A549 (cell line): Measurements from ENCODE around the gene ANKRD27. TPM values are rescaled to one million over a fixed set of nuclear protein-coding genes. Genes with fewer than 3 reads are reported as not detected.

ENCODE experiments used
- ATAC-seq, 2 experiments: fragments of 200-7000 bp in 1 of 2; fragments of >200 bp in 1 of 2; cut with Nextera tagmentation in 1 of 2; cut with Tn5 transposase in 1 of 2; 3 replicates each; pipeline versions ENCODE4 v1.8.0 to v1.9.1; 2018 to 2020; ENCODE audit warnings: mild to moderate bottlenecking in 1 of 2, moderate library complexity in 1 of 2
- CTCF ChIA-PET: fragments of 300-600 bp; sonication (Branson Sonifier 250); formaldehyde crosslinking; extraction: SDS; loops from one replicate; lab custom pipeline; 2021; ENCODE audit warnings: antibody characterized with exemption, inconsistent platforms; lab: Yijun Ruan, JAX
- POLR2A ChIA-PET: fragments of 350-600 bp; formaldehyde crosslinking; extraction: SDS; loops from one replicate; lab custom pipeline; 2021; ENCODE audit warnings: antibody characterized with exemption, inconsistent platforms; lab: Yijun Ruan, JAX
- DNase-seq, 2 experiments: peaks; one replicate each; pipeline versions ENCODE4 v3.0.0 to v3.0.0-alpha.2; 2011 to 2016; ENCODE audit warnings: low read depth in 1 of 2, low spot score in 1 of 2
- FAIRE-seq: peaks from 2 replicates; lab custom pipeline; 2011; peaks lifted over from hg19 to GRCh38; lab: Jason Lieb, UNC
- H3K27ac ChIP-seq, 2 experiments: fragments of >200 bp; sonication (Bioruptor Twin); formaldehyde crosslinking; 3 replicates each; pipeline ENCODE4 v1.5.1; 2016 to 2017
- H3K4me1 ChIP-seq: fragments of >200 bp; sonication (Bioruptor Twin); formaldehyde crosslinking; 3 replicates; pipeline ENCODE4 v1.6.1; 2016
- H3K4me2 ChIP-seq: fragments of >200 bp; sonication (Bioruptor Twin); formaldehyde crosslinking; 3 replicates; pipeline ENCODE4 v1.6.1; 2016
- H3K4me3 ChIP-seq: fragments of >200 bp; sonication (Bioruptor Twin); formaldehyde crosslinking; 3 replicates; pipeline ENCODE4 v1.5.1; 2016
- H3K9me3 ChIP-seq: fragments of >200 bp; sonication (Bioruptor Twin); formaldehyde crosslinking; 3 replicates; pipeline ENCODE4 v1.6.1; 2016
- CBX8 ChIP-seq: fragments of 200-600 bp; sonication (generic); IDR thresholded peaks from 2 replicates; pipeline ENCODE4 v1.6.1; 2016
- CHD4 ChIP-seq: fragments of 200-600 bp; sonication (generic); IDR thresholded peaks from 2 replicates; pipeline ENCODE4 v1.6.1; 2016; ENCODE audit warnings: antibody characterized with exemption, mild to moderate bottlenecking, borderline replicate concordance
- EHMT2 ChIP-seq: fragments of 200-600 bp; sonication (generic); IDR thresholded peaks from 2 replicates; pipeline ENCODE4 v1.6.1; 2016; ENCODE audit warnings: antibody characterized with exemption, low read depth, mild to moderate bottlenecking, moderate library complexity
- FOSB ChIP-seq: fragments of 250-450 bp; sonication (Bioruptor Pico); IDR thresholded peaks from 2 replicates; pipeline ENCODE4 v1.5.0; 2020; ENCODE audit warnings: mild to moderate bottlenecking, moderate library complexity
- FOXS1 ChIP-seq: fragments of 250-450 bp; sonication (Bioruptor Pico); IDR thresholded peaks from 2 replicates; pipeline ENCODE4 v1.5.0; 2020; ENCODE audit warnings: mild to moderate bottlenecking, moderate library complexity
- GATA3 ChIP-seq: IDR thresholded peaks from 2 replicates; pipeline ENCODE4 v1.6.1; 2012; ENCODE audit warnings: borderline replicate concordance
- HOXB5 ChIP-seq: fragments of 250-450 bp; sonication (Bioruptor Pico); IDR thresholded peaks from 2 replicates; pipeline ENCODE4 v1.5.0; 2020; ENCODE audit warnings: mild to moderate bottlenecking, moderate library complexity
- JUN ChIP-seq, 2 experiments: fragments of >200 bp; sonication (Bioruptor Twin); formaldehyde crosslinking; IDR thresholded peaks; 2 replicates in 1 of 2; 3 replicates in 1 of 2; pipeline ENCODE4 v1.6.1; 2016 to 2017
- JUNB ChIP-seq: fragments of >200 bp; sonication (Bioruptor Twin); formaldehyde crosslinking; IDR thresholded peaks from 2 replicates; pipeline ENCODE4 v1.6.1; 2016
- KDM5A ChIP-seq: fragments of 200-600 bp; sonication (generic); IDR thresholded peaks from 2 replicates; pipeline ENCODE4 v1.6.1; 2016; ENCODE audit warnings: antibody characterized with exemption, mild to moderate bottlenecking
- MAFK ChIP-seq: fragments of 450-650 bp; IDR thresholded peaks from 2 replicates; pipeline ENCODE4 v1.6.1; 2014; ENCODE audit not compliant: partially characterized antibody
- MYC ChIP-seq: IDR thresholded peaks from 2 replicates; pipeline ENCODE4 v1.6.1; 2012; ENCODE audit warnings: mild to moderate bottlenecking, inconsistent platforms, low read length, improper control_type of control experiment, borderline replicate concordance
- NPAS2 ChIP-seq: fragments of 250-450 bp; sonication (Bioruptor Pico); IDR thresholded peaks from 2 replicates; pipeline ENCODE4 v1.8.0; 2022; ENCODE audit warnings: mild to moderate bottlenecking, moderate library complexity, borderline replicate concordance
- RCOR1 ChIP-seq: fragments of 150-350 bp; IDR thresholded peaks from 2 replicates; pipeline ENCODE4 v1.6.1; 2014; ENCODE audit warnings: antibody characterized with exemption, low read length, low read depth
- RNF2 ChIP-seq: fragments of 200-600 bp; sonication (generic); IDR thresholded peaks from 2 replicates; pipeline ENCODE4 v1.6.1; 2016; ENCODE audit warnings: low read depth, mild to moderate bottlenecking, antibody characterized with exemption, moderate library complexity, borderline replicate concordance
- TP53 ChIP-seq: fragments of 250-450 bp; sonication (Bioruptor Pico); IDR thresholded peaks from 2 replicates; pipeline ENCODE4 v1.5.0; 2021; ENCODE audit warnings: mild to moderate bottlenecking, moderate library complexity
- ZSCAN20 ChIP-seq: fragments of 250-450 bp; sonication (Bioruptor Pico); IDR thresholded peaks from 2 replicates; pipeline ENCODE4 v1.8.0; 2022; ENCODE audit warnings: mild to moderate bottlenecking, moderate library complexity
- WGBS: methylation state at CpG from one replicate; pipeline ENCODE4 v1.1.6; 2017; ENCODE audit errors: missing lambda C conversion rate; 5-methylcytosine and 5-hydroxymethylcytosine counted together
- polyA plus RNA-seq, 4 experiments: library from polyadenylated mRNA; depleted of rRNA in 3 of 4; stranded (reverse); fragments of >200 nt; fragmentation: RNase III in 1 of 4; extraction: RNeasy Plus Mini Kit Qiagen cat#74134 plus additional on column Dnase treatment in 1 of 4; gene quantifications; 2 replicates in 3 of 4; 3 replicates in 1 of 4; pipeline ENCODE4 v1.2.3, GENCODE V29; 2011 to 2017
- TF ChIP-seq, protein P1 (sequence below): fragments of >200 bp; sonication (Bioruptor Twin); formaldehyde crosslinking; IDR thresholded peaks from 3 replicates; pipeline ENCODE4 v1.5.1; 2016
- TF ChIP-seq, protein P2 (sequence below): IDR thresholded peaks from 2 replicates; pipeline ENCODE4 v1.6.1; 2012
- TF ChIP-seq, protein P3 (sequence below): IDR thresholded peaks from 2 replicates; pipeline ENCODE4 v1.6.1; 2012
- TF ChIP-seq, protein P4 (sequence below): fragments of 250-450 bp; sonication (Bioruptor Pico); IDR thresholded peaks from 2 replicates; pipeline ENCODE4 v1.5.0; 2021; ENCODE audit warnings: mild to moderate bottlenecking, moderate library complexity, borderline replicate concordance
- TF ChIP-seq, protein P5 (sequence below): fragments of 200-600 bp; sonication (generic); IDR thresholded peaks from 2 replicates; pipeline ENCODE4 v1.6.1; 2016; ENCODE audit warnings: antibody characterized with exemption, mild to moderate bottlenecking, moderate library complexity
- TF ChIP-seq, protein P6 (sequence below): fragments of 250-450 bp; sonication (Bioruptor Pico); IDR thresholded peaks from 2 replicates; pipeline ENCODE4 v1.5.0; 2020; ENCODE audit warnings: low read depth, mild to moderate bottlenecking, moderate library complexity
- TF ChIP-seq, protein P7 (sequence below): fragments of 450-650 bp; IDR thresholded peaks from 2 replicates; pipeline ENCODE4 v1.6.1; 2014; ENCODE audit warnings: antibody characterized with exemption

The ANKRD27 gene
- polyA plus RNA-seq, 2 of the 4 experiments (the other 2 are of a cell fraction): 23.1 to 60.8 TPM

DNA sequence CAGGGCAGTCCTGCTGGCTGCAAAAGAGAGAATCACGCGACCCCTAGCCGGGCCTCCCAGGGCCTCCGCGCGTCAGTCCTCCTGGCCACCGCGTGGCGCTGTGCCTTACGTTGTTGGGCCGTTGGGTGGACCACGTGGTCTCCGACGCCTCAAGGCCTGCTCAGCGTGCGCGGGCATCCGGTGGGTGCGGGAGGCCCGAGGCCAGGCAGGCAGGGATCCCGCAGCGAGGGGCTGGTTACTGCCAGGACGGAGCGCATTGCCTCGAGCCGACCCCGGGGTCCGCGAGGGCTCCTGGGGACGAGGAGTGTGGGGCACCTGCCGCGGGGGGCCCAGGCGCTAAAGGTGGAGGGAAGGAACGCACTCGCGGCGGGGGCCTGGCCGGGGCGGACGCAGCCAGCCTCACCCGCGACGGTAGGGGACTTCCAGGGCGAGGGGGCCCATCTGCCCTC, 44.7 kb upstream of the ANKRD27 start, which contains the start of gene TDRD12:
Gene TDRD12, plus strand, starts transcription at position 157 of the 449 bp plus-strand sequence. CDS start 306 bp downstream, outside the sequence.
- H3K9me3 ChIP-seq: no peaks in the 10 kb centered on the region
- DNase-seq: peak in 1 of 2 experiments; percentile 47
- H3K4me1 ChIP-seq: no peaks in the 10 kb centered on the region
- peak; percentile 37 to 62; a peak in 4 of 6 replicates for ATAC-seq
- FAIRE-seq: no peak
- POLR2A ChIA-PET: no interaction called here
- CTCF ChIA-PET: interaction anchor here (0.6 to 1.4 kb wide), 2 partner anchors 8 to 150 kb away, joined by 3 to 4 read pairs; partner anchors contain the start of gene SLC7A9
- 96% methylated on average over 44 of the region's 44 CpGs for WGBS
- TF ChIP-seq EHMT2: no peak
- TF ChIP-seq, protein P1, sequence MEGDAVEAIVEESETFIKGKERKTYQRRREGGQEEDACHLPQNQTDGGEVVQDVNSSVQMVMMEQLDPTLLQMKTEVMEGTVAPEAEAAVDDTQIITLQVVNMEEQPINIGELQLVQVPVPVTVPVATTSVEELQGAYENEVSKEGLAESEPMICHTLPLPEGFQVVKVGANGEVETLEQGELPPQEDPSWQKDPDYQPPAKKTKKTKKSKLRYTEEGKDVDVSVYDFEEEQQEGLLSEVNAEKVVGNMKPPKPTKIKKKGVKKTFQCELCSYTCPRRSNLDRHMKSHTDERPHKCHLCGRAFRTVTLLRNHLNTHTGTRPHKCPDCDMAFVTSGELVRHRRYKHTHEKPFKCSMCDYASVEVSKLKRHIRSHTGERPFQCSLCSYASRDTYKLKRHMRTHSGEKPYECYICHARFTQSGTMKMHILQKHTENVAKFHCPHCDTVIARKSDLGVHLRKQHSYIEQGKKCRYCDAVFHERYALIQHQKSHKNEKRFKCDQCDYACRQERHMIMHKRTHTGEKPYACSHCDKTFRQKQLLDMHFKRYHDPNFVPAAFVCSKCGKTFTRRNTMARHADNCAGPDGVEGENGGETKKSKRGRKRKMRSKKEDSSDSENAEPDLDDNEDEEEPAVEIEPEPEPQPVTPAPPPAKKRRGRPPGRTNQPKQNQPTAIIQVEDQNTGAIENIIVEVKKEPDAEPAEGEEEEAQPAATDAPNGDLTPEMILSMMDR: 0 out of 3 replicates have a peak, but pooled peaks have one; percentile 24
- TF ChIP-seq, protein P2, sequence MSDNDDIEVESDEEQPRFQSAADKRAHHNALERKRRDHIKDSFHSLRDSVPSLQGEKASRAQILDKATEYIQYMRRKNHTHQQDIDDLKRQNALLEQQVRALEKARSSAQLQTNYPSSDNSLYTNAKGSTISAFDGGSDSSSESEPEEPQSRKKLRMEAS: peak; percentile 63
- TF ChIP-seq, protein P3, sequence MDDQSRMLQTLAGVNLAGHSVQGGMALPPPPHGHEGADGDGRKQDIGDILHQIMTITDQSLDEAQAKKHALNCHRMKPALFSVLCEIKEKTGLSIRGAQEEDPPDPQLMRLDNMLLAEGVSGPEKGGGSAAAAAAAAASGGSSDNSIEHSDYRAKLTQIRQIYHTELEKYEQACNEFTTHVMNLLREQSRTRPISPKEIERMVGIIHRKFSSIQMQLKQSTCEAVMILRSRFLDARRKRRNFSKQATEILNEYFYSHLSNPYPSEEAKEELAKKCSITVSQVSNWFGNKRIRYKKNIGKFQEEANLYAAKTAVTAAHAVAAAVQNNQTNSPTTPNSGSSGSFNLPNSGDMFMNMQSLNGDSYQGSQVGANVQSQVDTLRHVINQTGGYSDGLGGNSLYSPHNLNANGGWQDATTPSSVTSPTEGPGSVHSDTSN: no peak
- no peak within 1 kb of the TSS for H3K4me3 ChIP-seq
- H3K4me2 ChIP-seq: no peak within 1 kb of the TSS
- H3K27ac ChIP-seq: no peak within 1 kb of the TSS

DNA sequence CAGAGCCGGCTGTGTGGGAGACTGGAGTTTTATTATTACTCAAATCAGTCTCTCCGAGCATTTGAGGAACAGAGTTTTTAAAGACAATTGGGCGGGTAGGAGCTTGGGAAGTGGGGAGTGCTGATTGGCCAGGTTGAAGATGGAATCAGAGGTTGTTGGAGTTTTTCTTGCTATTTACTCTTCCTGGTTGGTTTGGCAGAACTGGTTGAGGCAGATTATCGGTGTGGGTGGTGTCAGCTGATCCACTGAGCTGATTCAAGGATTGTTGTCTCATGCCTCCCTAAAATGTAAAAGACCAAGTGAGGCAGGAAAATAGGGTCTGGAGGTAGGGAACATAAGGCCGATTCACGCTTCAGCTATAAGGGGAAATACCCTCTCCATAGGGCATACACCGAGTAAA, 43.3 kb upstream of the ANKRD27 start:
- CTCF ChIA-PET: interaction anchor here (0.6 to 1.8 kb wide), 5 partner anchors 10 to 494 kb away, joined by 3 to 6 read pairs (median 3); no protein-coding TSS in a partner anchor
- peak; percentile 88 for FAIRE-seq
- POLR2A ChIA-PET: no interaction called here
- WGBS: 90% methylated on average over 7 of the region's 7 CpGs
- Histone ChIP-seq H3K4me3 (no peak overlapping the region), H3K27ac (no peak overlapping the region), H3K9me3 (no peaks in the 10 kb centered on the region), H3K4me2 (no peak overlapping the region), H3K4me1 (no peaks in the 10 kb centered on the region)
- TF ChIP-seq CHD4 (no peak), MAFK (no peak), JUN (IDR thresholded peaks at IDR 0.05) (no peak), KDM5A (no peak), FOXS1 (CRISPR knock-in tag) (no peak), FOSB (no peak), JUNB (no peak), CBX8 (no peak), NPAS2 (CRISPR knock-in tag) (no peak), MYC (no peak), RNF2 (no peak), ZSCAN20 (no peak), HOXB5 (CRISPR knock-in tag) (no peak), TP53 (CRISPR knock-in tag) (no peak), GATA3 (no peak), RCOR1 (no peak)
- TF ChIP-seq, protein P4, sequence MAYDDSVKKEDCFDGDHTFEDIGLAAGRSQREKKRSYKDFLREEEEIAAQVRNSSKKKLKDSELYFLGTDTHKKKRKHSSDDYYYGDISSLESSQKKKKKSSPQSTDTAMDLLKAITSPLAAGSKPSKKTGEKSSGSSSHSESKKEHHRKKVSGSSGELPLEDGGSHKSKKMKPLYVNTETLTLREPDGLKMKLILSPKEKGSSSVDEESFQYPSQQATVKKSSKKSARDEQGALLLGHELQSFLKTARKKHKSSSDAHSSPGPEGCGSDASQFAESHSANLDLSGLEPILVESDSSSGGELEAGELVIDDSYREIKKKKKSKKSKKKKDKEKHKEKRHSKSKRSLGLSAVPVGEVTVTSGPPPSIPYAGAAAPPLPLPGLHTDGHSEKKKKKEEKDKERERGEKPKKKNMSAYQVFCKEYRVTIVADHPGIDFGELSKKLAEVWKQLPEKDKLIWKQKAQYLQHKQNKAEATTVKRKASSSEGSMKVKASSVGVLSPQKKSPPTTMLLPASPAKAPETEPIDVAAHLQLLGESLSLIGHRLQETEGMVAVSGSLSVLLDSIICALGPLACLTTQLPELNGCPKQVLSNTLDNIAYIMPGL (CRISPR knock-in tag): no peak
- TF ChIP-seq, protein P5, sequence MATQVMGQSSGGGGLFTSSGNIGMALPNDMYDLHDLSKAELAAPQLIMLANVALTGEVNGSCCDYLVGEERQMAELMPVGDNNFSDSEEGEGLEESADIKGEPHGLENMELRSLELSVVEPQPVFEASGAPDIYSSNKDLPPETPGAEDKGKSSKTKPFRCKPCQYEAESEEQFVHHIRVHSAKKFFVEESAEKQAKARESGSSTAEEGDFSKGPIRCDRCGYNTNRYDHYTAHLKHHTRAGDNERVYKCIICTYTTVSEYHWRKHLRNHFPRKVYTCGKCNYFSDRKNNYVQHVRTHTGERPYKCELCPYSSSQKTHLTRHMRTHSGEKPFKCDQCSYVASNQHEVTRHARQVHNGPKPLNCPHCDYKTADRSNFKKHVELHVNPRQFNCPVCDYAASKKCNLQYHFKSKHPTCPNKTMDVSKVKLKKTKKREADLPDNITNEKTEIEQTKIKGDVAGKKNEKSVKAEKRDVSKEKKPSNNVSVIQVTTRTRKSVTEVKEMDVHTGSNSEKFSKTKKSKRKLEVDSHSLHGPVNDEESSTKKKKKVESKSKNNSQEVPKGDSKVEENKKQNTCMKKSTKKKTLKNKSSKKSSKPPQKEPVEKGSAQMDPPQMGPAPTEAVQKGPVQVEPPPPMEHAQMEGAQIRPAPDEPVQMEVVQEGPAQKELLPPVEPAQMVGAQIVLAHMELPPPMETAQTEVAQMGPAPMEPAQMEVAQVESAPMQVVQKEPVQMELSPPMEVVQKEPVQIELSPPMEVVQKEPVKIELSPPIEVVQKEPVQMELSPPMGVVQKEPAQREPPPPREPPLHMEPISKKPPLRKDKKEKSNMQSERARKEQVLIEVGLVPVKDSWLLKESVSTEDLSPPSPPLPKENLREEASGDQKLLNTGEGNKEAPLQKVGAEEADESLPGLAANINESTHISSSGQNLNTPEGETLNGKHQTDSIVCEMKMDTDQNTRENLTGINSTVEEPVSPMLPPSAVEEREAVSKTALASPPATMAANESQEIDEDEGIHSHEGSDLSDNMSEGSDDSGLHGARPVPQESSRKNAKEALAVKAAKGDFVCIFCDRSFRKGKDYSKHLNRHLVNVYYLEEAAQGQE: no peak
- TF ChIP-seq, protein P6, sequence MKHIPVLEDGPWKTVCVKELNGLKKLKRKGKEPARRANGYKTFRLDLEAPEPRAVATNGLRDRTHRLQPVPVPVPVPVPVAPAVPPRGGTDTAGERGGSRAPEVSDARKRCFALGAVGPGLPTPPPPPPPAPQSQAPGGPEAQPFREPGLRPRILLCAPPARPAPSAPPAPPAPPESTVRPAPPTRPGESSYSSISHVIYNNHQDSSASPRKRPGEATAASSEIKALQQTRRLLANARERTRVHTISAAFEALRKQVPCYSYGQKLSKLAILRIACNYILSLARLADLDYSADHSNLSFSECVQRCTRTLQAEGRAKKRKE: no peak
- TF ChIP-seq, protein P7, sequence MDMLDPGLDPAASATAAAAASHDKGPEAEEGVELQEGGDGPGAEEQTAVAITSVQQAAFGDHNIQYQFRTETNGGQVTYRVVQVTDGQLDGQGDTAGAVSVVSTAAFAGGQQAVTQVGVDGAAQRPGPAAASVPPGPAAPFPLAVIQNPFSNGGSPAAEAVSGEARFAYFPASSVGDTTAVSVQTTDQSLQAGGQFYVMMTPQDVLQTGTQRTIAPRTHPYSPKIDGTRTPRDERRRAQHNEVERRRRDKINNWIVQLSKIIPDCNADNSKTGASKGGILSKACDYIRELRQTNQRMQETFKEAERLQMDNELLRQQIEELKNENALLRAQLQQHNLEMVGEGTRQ: no peak
- DNase-seq: no peak
- ATAC-seq: no peak; a peak in 1 of 6 replicates
